Karpas-422 (cell line): ENCODE measurements around the gene SPRR2G. TPM values are rescaled to one million over a fixed set of nuclear protein-coding genes. Genes with fewer than 3 reads are reported as not detected.
"Not testable (repeated sequence)": the region's sequence is repeated elsewhere in the genome, so short reads cannot be mapped to it uniquely, and the experiment has no call there.

Experiments used
- DNase-seq: peaks from one replicate; pipeline ENCODE4 v3.0.0-alpha.2; 2015
- H2AFZ ChIP-seq: fragments of 200-600 bp; sonication (generic); 2 replicates; pipeline ENCODE4 v1.6.1; 2014; ENCODE audit warnings: antibody characterized with exemption, low read length, mixed read lengths
- H3K27ac ChIP-seq: fragments of 200-600 bp; sonication (generic); 2 replicates; pipeline ENCODE4 v1.5.1; 2014; ENCODE audit warnings: mild to moderate bottlenecking, low read length, moderate library complexity
- H3K27me3 ChIP-seq: fragments of 200-600 bp; sonication (generic); 2 replicates; pipeline ENCODE4 v1.6.1; 2014; ENCODE audit warnings: low read length, mixed read lengths
- H3K36me3 ChIP-seq: fragments of 200-600 bp; sonication (generic); 2 replicates; pipeline ENCODE4 v1.6.1; 2014; ENCODE audit warnings: low read length, mixed read lengths; ENCODE audit not compliant: insufficient read depth
- H3K4me1 ChIP-seq: fragments of 200-600 bp; sonication (generic); 2 replicates; pipeline ENCODE4 v1.6.1; 2014; ENCODE audit warnings: mild to moderate bottlenecking, low read length, mixed read lengths
- H3K4me2 ChIP-seq: fragments of 200-600 bp; sonication (generic); 2 replicates; pipeline ENCODE4 v1.6.1; 2014; ENCODE audit warnings: low read length, low read depth, mild to moderate bottlenecking; ENCODE audit not compliant: poor library complexity, severe bottlenecking
- H3K4me3 ChIP-seq: fragments of 200-600 bp; sonication (generic); 2 replicates; pipeline ENCODE4 v1.5.1; 2014; ENCODE audit warnings: mild to moderate bottlenecking, antibody characterized with exemption, low read length, mixed read lengths
- H3K79me2 ChIP-seq: fragments of 200-600 bp; sonication (generic); 2 replicates; pipeline ENCODE4 v1.6.1; 2014; ENCODE audit warnings: mild to moderate bottlenecking, low read length, mixed read lengths
- H3K9ac ChIP-seq: fragments of 200-600 bp; sonication (generic); 2 replicates; pipeline ENCODE4 v1.6.0; 2014; ENCODE audit warnings: low read length
- H3K9me2 ChIP-seq: fragments of 200-600 bp; sonication (generic), shearing (Covaris generic); replicated peaks from 2 replicates; pipeline ENCODE4 v1.6.0; 2014; ENCODE audit warnings: mild to moderate bottlenecking, low read length, moderate library complexity; ENCODE audit not compliant: insufficient read depth
- H3K9me3 ChIP-seq: fragments of 300-700, 200-600 bp; sonication (generic); 2 replicates; pipeline ENCODE4 v1.6.1; 2014; ENCODE audit warnings: low read length, mixed read lengths
- H4K20me1 ChIP-seq: fragments of 200-600 bp; sonication (generic); 2 replicates; pipeline ENCODE4 v1.6.1; 2014; ENCODE audit warnings: mild to moderate bottlenecking, antibody characterized with exemption, low read length, low read depth; ENCODE audit not compliant: insufficient read depth
- total RNA-seq: library from RNA; depleted of rRNA; stranded (reverse); fragments of >200 nt; shearing (Covaris generic); gene quantifications from 2 replicates; pipeline ENCODE4 v1.2.3, GENCODE V29; 2014; ENCODE audit warnings: low replicate concordance

Gene SPRR2G
- total RNA-seq, 1 experiment from 2014 or later, result not detected

DNA sequence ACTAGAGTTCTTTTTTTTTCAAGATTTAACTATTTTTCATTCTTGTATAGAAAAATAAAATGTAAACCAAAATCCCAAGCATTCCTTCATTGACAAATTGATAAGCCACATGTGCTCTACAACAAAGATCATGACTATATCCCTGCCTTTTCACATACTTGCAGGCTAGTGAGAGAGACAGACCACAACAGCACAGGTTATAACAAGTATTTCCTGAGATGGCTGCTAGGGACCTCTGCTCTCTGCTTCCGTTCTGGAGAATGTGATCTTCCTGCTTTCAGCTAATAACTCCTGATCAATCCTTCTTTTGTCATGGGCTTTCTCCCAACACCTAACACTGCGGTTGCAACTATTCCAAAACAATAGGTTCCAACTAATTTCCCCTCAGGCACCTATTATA lies 23.4 kb downstream of the SPRR2G start:
- no peak for DNase-seq
- no peak overlapping the region for H3K4me3 ChIP-seq
- H3K79me2 ChIP-seq, result no peaks in the 10 kb centered on the region
- H3K4me2 ChIP-seq, result no peak overlapping the region
- H3K9ac ChIP-seq, result no peak overlapping the region
- no peaks in the 10 kb centered on the region for H4K20me1 ChIP-seq
- H3K9me3 ChIP-seq, result no peaks in the 10 kb centered on the region
- H3K36me3 ChIP-seq, result no peaks in the 10 kb centered on the region
- no peak overlapping the region for H2AFZ ChIP-seq
- H3K27me3 ChIP-seq, result no peaks in the 10 kb centered on the region
- H3K9me2 ChIP-seq, result no peaks in the 10 kb centered on the region
- no peaks in the 10 kb centered on the region for H3K4me1 ChIP-seq
- H3K27ac ChIP-seq, result no peak overlapping the region

DNA sequence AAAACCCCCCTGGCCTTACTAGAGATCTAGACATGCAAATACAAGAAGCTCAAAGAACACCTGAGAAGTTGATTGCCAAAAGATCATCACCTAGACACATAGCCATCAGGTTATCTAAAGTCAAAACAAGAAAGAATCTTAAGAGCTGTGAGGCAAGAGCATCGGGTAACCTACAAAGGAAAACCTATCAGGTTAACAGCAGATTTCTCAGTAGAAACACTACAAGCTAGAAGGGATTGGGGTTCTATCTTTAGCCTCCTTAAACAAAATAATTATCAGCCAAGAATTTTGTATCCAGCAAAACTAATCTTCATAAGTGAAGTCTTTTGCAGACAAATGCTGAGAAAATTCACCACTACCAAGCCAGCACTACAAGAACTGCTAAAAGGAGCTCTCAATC lies 25.2 kb downstream of the SPRR2G start:
- H3K4me1 ChIP-seq, result no peaks in the 10 kb centered on the region
- no peak overlapping the region for H2AFZ ChIP-seq
- no peak overlapping the region for H3K27ac ChIP-seq
- H3K4me2 ChIP-seq, result no peak overlapping the region
- H3K9me3 ChIP-seq, result no peaks in the 10 kb centered on the region
- DNase-seq, result no peak
- H3K79me2 ChIP-seq, result no peaks in the 10 kb centered on the region
- no peak overlapping the region for H3K9ac ChIP-seq
- H3K27me3 ChIP-seq, result no peaks in the 10 kb centered on the region
- H4K20me1 ChIP-seq, result no peaks in the 10 kb centered on the region
- no peak overlapping the region for H3K4me3 ChIP-seq
- no peaks in the 10 kb centered on the region for H3K9me2 ChIP-seq
- H3K36me3 ChIP-seq, result no peaks in the 10 kb centered on the region

- H3K4me1 ChIP-seq, H3K9ac ChIP-seq, H3K4me2 ChIP-seq, H3K79me2 ChIP-seq, H2AFZ ChIP-seq, H3K36me3 ChIP-seq, H3K27me3 ChIP-seq, H3K9me2 ChIP-seq, H4K20me1 ChIP-seq, H3K27ac ChIP-seq, DNase-seq, H3K4me3 ChIP-seq, H3K9me3 ChIP-seq: not testable (repeated sequence)
Observed at GRCh38 chr1:153123793-153124192, 26.9 kb downstream of the SPRR2G start.

GRCh38 chr1:153122831-153123421 lies 27.8 kb downstream of the SPRR2G start:
- H3K9me3 ChIP-seq, result no peaks in the 10 kb centered on the region
- H3K4me3 ChIP-seq, result no peak overlapping the region
- no peaks in the 10 kb centered on the region for H3K36me3 ChIP-seq
- no peak for DNase-seq
- no peak overlapping the region for H3K27ac ChIP-seq
- no peaks in the 10 kb centered on the region for H3K9me2 ChIP-seq
- no peaks in the 10 kb centered on the region for H4K20me1 ChIP-seq
- H3K27me3 ChIP-seq, result no peaks in the 10 kb centered on the region
- no peak overlapping the region for H3K4me2 ChIP-seq
- H2AFZ ChIP-seq, result no peak overlapping the region
- H3K79me2 ChIP-seq, result no peaks in the 10 kb centered on the region
- no peaks in the 10 kb centered on the region for H3K4me1 ChIP-seq
- no peak overlapping the region for H3K9ac ChIP-seq

DNA sequence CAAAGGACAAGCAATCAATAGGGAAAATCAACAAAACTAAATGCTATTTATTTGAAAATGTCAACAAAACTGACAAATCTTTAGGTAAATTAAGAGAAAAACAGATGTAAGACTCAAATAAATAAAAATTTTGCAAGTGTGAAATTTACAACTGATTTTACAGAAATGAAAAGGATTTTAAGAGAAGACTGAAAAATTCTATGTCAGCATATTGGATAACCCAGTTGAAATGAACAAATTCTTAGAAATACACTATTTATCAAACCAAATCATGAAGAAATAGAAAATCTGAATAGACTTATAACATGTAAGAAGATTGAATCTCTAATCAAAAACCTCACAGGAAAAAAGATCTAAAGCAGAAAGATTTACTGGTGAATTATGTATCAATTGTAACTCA lies 29.7 kb downstream of the SPRR2G start:
- Histone ChIP-seq H3K9me2 (no peaks in the 10 kb centered on the region), H3K79me2 (no peaks in the 10 kb centered on the region), H3K4me3 (no peak overlapping the region), H4K20me1 (no peaks in the 10 kb centered on the region), H3K27ac (no peak overlapping the region), H3K27me3 (no peaks in the 10 kb centered on the region), H3K4me1 (no peaks in the 10 kb centered on the region), H3K9me3 (no peaks in the 10 kb centered on the region), H2AFZ (no peak overlapping the region), H3K9ac (no peak overlapping the region), H3K36me3 (no peaks in the 10 kb centered on the region), H3K4me2 (no peak overlapping the region)
- DNase-seq, result no peak

- H3K27me3 ChIP-seq, result no peaks in the 10 kb centered on the region
- H3K4me1 ChIP-seq, result no peaks in the 10 kb centered on the region
- H2AFZ ChIP-seq, result no peak overlapping the region
- H3K27ac ChIP-seq, result no peak overlapping the region
- no peaks in the 10 kb centered on the region for H3K9me3 ChIP-seq
- no peak overlapping the region for H3K9ac ChIP-seq
- H3K36me3 ChIP-seq, result no peaks in the 10 kb centered on the region
- H4K20me1 ChIP-seq, result no peaks in the 10 kb centered on the region
- H3K4me3 ChIP-seq, result no peak overlapping the region
- no peaks in the 10 kb centered on the region for H3K79me2 ChIP-seq
- no peak overlapping the region for H3K4me2 ChIP-seq
- no peaks in the 10 kb centered on the region for H3K9me2 ChIP-seq
- DNase-seq, result no peak
Observed at GRCh38 chr1:153119491-153119971, 31.2 kb downstream of the SPRR2G start.

DNA sequence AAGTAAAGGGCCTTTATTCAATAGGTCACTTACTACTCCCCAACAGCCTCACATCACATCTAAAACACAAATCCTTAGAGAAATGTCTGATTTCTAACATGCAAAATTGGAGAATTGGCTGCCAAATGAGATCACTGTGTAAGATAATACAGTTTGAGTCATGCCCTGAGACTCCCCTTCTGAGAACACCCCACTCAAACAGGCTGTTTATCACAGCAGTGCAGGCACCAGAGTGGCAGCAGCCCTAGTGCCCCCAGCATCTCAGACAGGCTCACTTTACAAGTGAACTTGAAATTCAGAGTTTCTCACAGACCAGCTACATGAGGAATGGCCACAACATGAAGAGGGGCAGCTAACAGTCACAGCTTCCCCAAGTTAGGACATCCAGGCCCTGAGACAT lies 35.4 kb downstream of the SPRR2G start:
- H3K27ac ChIP-seq, H3K9me3 ChIP-seq, H3K27me3 ChIP-seq, DNase-seq, H3K79me2 ChIP-seq, H3K4me1 ChIP-seq, H3K9ac ChIP-seq, H3K36me3 ChIP-seq, H3K4me2 ChIP-seq, H3K9me2 ChIP-seq, H3K4me3 ChIP-seq, H2AFZ ChIP-seq, H4K20me1 ChIP-seq: not testable (repeated sequence)

- Histone ChIP-seq H3K36me3 (no peaks in the 10 kb centered on the region), H4K20me1 (no peaks in the 10 kb centered on the region), H3K4me3 (no peak within 1 kb of the TSS), H3K79me2 (no peaks in the 10 kb centered on the region), H3K4me1 (no peaks in the 10 kb centered on the region), H3K27ac (no peak within 1 kb of the TSS), H2AFZ (no peak within 1 kb of the TSS), H3K9me2 (no peaks in the 10 kb centered on the region), H3K27me3 (no peaks in the 10 kb centered on the region), H3K4me2 (no peak within 1 kb of the TSS), H3K9me3 (no peaks in the 10 kb centered on the region), H3K9ac (no peak within 1 kb of the TSS)
- no peak for DNase-seq
Observed at GRCh38 chr1:153113416-153113815, 37.3 kb downstream of the SPRR2G start, which contains the start of gene SPRR2F. SPRR2F (minus strand) TSS chr1:153113516; CDS start chr1:153112733, 783 bp downstream.

DNA sequence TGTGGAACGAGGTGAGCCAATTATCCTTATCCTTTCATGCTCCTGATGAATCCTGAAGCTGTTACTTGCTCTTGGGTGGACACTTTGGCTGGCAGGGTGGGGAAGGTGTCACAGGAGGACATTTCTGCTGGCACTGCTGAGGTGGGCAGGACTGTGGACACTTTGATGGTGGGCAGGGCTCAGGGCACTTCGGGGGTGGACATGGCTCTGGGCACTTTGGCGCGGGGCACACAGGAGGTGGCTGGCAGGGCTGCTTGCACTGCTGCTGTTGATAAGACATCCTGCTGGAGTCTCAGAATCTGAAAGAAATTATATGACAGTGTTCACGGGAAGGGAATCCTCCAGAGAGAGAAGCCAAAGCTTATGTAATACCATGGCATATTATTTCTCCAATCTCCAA lies 38.2 kb downstream of the SPRR2G start:
- not testable (repeated sequence) for H3K4me1 ChIP-seq, H3K27ac ChIP-seq, H3K79me2 ChIP-seq, H3K9me3 ChIP-seq, H3K9me2 ChIP-seq, DNase-seq, H3K36me3 ChIP-seq, H2AFZ ChIP-seq, H3K4me2 ChIP-seq, H3K9ac ChIP-seq, H3K27me3 ChIP-seq, H4K20me1 ChIP-seq, H3K4me3 ChIP-seq
